GM12875 (cell line): Measurements from ENCODE around the gene P2RY14.

Experiments
- H3K4me3 ChIP-seq: one replicate; pipeline ENCODE4 v1.5.1; 2011; ENCODE audit warnings: low read depth, low read length, control low read depth
- CTCF ChIP-seq: IDR thresholded peaks from 2 replicates; pipeline ENCODE4 v1.5.1; 2011; ENCODE audit warnings: low read depth, mild to moderate bottlenecking, control low read depth, inconsistent platforms, low read length, moderate library complexity, borderline replicate concordance; ENCODE audit not compliant: insufficient read depth

P2RY14 gene

GRCh38 chr3:151196434-151196833 is 81.9 kb downstream of the P2RY14 start:
- TF ChIP-seq CTCF, result no peak
- no peak overlapping the region for H3K4me3 ChIP-seq

GRCh38 chr3:151195826-151196225 is 82.5 kb downstream of the P2RY14 start:
- H3K4me3 ChIP-seq, result no peak overlapping the region
- TF ChIP-seq CTCF, result no peak

GRCh38 chr3:151192545-151192944 is 85.8 kb downstream of the P2RY14 start:
- TF ChIP-seq CTCF, result no peak
- no peak overlapping the region for H3K4me3 ChIP-seq

- H3K4me3 ChIP-seq, result no peak overlapping the region
- no peak for TF ChIP-seq CTCF
Observed at GRCh38 chr3:151191095-151191494, 87.2 kb downstream of the P2RY14 start.

GRCh38 chr3:151183265-151183671 is 95.1 kb downstream of the P2RY14 start:
- H3K4me3 ChIP-seq, result no peak overlapping the region
- TF ChIP-seq CTCF, result no peak

GRCh38 chr3:151182349-151183079 is 95.8 kb downstream of the P2RY14 start:
- TF ChIP-seq CTCF, result no peak
- H3K4me3 ChIP-seq, result no peak overlapping the region

- H3K4me3 ChIP-seq, result no peak overlapping the region
- TF ChIP-seq CTCF, result no peak
Observed at GRCh38 chr3:151178208-151178845, 100.0 kb downstream of the P2RY14 start.
